Mesothelial cell of epicardium (in vitro differentiated cells): ENCODE measurements around the gene ITPR2. TPM values are rescaled to one million over a fixed set of nuclear protein-coding genes. Genes with fewer than 3 reads are reported as not detected.

Experiments
- DNase-seq, 2 experiments: peaks; one replicate each; pipeline ENCODE4 v3.0.0; 2021; ENCODE audit warnings: low spot score in 2 of 2; ENCODE audit not compliant: unreplicated experiment in 2 of 2
- H3K27ac Mint-ChIP-seq: 2 replicates; pipeline ENCODE4 v1.8.0; 2021; ENCODE audit warnings: mixed read lengths
- H3K27me3 Mint-ChIP-seq: 2 replicates; pipeline ENCODE4 v1.8.0; 2021; ENCODE audit warnings: low read depth, mixed read lengths
- H3K36me3 Mint-ChIP-seq: 2 replicates; pipeline ENCODE4 v1.8.0; 2021; ENCODE audit warnings: mixed read lengths
- H3K4me1 Mint-ChIP-seq: 2 replicates; pipeline ENCODE4 v1.8.0; 2021; ENCODE audit warnings: mixed read lengths
- H3K4me3 Mint-ChIP-seq: 2 replicates; pipeline ENCODE4 v1.8.0; 2021; ENCODE audit warnings: mild to moderate bottlenecking, moderate library complexity, mixed read lengths
- H3K9me3 Mint-ChIP-seq: 2 replicates; pipeline ENCODE4 v1.8.0; 2021; ENCODE audit warnings: mixed read lengths
- total RNA-seq: library from RNA; stranded (reverse); gene quantifications from 3 replicates; pipeline ENCODE4 v1.2.1, GENCODE V29; 2021
- TF ChIP-seq, protein P1 (sequence below): fragments of 200-600 bp; sonication (generic); IDR thresholded peaks from one replicate; pipeline ENCODE4 v1.5.0; 2021; ENCODE audit warnings: antibody characterized with exemption; ENCODE audit not compliant: unreplicated experiment

Gene ITPR2
- total RNA-seq, 1 donor from 2014 or later: 62.3 TPM

DNA sequence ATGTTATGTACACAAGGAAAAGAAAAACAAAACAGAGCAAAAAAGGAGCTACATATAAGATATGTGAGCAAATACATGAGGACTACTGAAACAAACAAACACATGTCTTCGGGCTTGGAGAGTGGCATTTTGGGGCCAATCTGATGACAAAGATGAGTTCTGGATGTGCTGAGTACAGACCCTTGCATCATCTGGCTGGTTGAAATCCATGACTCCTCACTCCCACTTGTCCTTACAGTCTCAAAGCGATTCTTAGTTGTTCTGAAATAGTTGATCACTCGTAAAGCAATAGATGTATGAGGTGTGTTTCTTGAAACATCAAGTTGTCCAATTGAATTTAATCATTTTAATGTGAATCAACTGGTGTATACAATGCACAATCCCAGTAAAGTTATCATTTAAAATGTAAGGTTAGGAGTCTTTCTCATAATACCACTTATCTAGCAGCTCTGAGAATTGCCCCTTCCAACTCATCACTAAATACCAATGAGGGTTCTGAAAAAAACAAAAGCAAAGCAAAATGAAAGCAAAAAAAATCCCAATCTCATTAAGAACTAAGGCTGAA is 136.9 kb downstream of the ITPR2 start:
- H3K9me3 Mint-ChIP-seq: peaks cover 5% of the 10 kb centered on the region
- H3K4me3 Mint-ChIP-seq: no peak overlapping the region
- H3K36me3 Mint-ChIP-seq: peaks cover 39% of the 10 kb centered on the region
- no peaks in the 10 kb centered on the region for H3K27me3 Mint-ChIP-seq
- no peak overlapping the region for H3K27ac Mint-ChIP-seq
- DNase-seq: no peak
- TF ChIP-seq, protein P1, sequence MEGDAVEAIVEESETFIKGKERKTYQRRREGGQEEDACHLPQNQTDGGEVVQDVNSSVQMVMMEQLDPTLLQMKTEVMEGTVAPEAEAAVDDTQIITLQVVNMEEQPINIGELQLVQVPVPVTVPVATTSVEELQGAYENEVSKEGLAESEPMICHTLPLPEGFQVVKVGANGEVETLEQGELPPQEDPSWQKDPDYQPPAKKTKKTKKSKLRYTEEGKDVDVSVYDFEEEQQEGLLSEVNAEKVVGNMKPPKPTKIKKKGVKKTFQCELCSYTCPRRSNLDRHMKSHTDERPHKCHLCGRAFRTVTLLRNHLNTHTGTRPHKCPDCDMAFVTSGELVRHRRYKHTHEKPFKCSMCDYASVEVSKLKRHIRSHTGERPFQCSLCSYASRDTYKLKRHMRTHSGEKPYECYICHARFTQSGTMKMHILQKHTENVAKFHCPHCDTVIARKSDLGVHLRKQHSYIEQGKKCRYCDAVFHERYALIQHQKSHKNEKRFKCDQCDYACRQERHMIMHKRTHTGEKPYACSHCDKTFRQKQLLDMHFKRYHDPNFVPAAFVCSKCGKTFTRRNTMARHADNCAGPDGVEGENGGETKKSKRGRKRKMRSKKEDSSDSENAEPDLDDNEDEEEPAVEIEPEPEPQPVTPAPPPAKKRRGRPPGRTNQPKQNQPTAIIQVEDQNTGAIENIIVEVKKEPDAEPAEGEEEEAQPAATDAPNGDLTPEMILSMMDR: no peak
- H3K4me1 Mint-ChIP-seq: peaks cover 17% of the 10 kb centered on the region

DNA sequence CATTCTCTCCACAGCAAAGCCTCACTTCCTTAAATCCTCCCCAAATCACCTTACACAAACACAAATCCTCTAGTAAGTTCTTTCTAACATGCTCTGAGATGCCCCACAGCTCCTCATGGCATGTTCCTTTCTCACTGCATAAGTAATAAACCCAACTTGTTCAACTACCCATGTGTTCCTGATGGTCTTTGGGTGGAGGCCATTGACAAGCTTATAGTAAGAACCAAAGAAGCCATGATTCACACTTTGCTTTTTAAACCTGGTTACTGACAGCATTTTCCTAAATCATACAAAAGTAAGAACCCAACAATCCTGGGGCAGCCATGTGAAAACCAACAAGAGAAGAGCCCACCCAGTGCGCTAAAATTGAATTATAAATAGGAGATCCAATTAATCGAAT is 138.6 kb downstream of the ITPR2 start:
- peaks cover 18% of the 10 kb centered on the region for H3K4me1 Mint-ChIP-seq
- H3K27me3 Mint-ChIP-seq: no peaks in the 10 kb centered on the region
- no peak overlapping the region for H3K4me3 Mint-ChIP-seq
- peaks cover 5% of the 10 kb centered on the region for H3K9me3 Mint-ChIP-seq
- DNase-seq: no peak
- TF ChIP-seq, protein P1: no peak
- peaks cover 39% of the 10 kb centered on the region for H3K36me3 Mint-ChIP-seq
- no peak overlapping the region for H3K27ac Mint-ChIP-seq

DNA sequence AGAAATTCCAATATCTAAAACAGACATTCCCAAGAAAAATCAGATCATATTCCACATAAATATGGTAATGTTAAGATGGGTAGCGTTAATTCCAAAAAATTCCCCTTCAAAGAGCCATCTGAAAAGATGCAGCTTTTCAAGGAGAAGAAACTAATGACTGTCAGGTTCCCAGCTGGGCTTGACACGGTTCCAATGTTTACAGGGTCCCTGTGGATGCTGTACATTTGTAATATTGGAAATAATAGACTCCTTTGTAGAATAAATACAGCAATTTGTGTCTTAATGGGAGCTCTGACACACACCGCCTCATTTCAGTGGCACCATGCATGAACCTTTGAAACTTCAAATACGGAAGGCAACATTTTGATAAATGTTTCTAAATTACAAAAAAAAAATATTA is 140.6 kb downstream of the ITPR2 start:
- peaks cover 31% of the 10 kb centered on the region for H3K36me3 Mint-ChIP-seq
- DNase-seq: no peak

DNA sequence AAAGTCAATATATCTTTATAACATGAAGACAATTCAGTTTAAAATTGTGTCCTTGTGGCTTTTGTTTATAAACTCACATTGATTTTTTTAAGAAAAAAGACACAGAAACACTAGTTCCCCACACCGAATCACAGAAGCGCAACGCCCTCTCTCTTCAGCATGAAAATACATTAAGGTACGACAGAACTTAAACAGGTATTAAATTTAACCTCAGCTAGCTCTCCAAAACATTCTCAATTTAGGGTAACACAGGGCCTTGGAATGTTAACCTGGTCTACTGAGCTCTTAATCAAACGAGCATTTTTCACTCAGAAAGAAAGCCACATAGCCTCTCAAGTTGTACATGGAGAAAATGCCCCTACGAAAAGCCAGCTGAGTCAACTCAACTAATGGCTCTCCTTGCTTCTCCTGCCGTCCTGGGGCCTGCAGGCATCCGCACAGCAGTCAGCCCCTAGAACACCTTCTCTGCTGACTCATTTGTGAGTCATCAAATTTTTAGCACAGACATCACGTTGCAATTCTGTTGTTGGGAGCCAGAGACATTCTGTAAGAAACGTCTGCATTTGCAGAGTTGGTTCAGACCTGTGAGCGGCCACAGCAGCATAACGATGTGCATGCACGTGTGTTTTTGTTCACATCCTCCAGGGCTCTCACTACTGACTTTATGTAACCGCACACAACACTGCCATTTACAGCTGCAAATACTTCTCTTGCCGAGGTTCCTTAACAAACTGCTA is 141.6 kb downstream of the ITPR2 start:
- H3K36me3 Mint-ChIP-seq: peaks cover 33% of the 10 kb centered on the region

More for the DNA sequence above, 140.6 kb downstream of the ITPR2 start:
- Mint-ChIP-seq H3K4me3 (no peak overlapping the region), H3K9me3 (no peaks in the 10 kb centered on the region), H3K4me1 (peaks cover 18% of the 10 kb centered on the region), H3K27ac (no peak overlapping the region), H3K27me3 (no peaks in the 10 kb centered on the region)
- TF ChIP-seq, protein P1: no peak

DNA sequence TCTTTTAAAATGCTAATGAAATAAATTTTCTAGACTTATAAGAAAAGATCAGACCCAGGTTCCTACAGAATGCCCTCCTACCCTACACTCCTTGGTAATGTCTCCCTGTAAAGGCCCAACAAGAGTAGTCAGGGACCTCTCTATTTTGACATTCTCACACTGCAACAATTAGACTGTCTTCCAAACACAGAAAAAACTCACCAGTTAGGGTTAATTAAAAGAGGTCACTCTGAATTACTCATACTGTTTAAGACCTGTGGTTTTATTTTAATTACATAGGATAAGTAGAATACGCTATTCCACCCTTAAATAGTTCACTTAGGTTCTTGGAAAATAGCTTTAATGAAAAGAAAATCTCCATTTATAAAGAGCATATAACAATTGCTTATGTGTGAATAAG is 142.4 kb downstream of the ITPR2 start:
- Mint-ChIP-seq H3K27me3 (no peaks in the 10 kb centered on the region), H3K4me3 (no peak overlapping the region), H3K27ac (no peak overlapping the region), H3K9me3 (peaks cover 3% of the 10 kb centered on the region), H3K4me1 (peaks cover 17% of the 10 kb centered on the region), H3K36me3 (peaks cover 29% of the 10 kb centered on the region)
- no peak for DNase-seq
- TF ChIP-seq, protein P1: no peak

More for the DNA sequence above, 141.6 kb downstream of the ITPR2 start:
- Mint-ChIP-seq H3K4me1 (peaks cover 17% of the 10 kb centered on the region), H3K27ac (peak overlapping the region; percentile 91), H3K27me3 (no peaks in the 10 kb centered on the region), H3K4me3 (no peak overlapping the region), H3K9me3 (no peaks in the 10 kb centered on the region)
- TF ChIP-seq, protein P1: no peak
- no peak for DNase-seq
